Fibroblast of the aortic adventitia (primary cell): Measurements from ENCODE around the gene ATP5MC2. TPM values are rescaled to one million over a fixed set of nuclear protein-coding genes. Genes with fewer than 3 reads are reported as not detected.
"Not testable (repeated sequence)": the region's sequence is repeated elsewhere in the genome, so short reads cannot be mapped to it uniquely, and the experiment has no call there.

Experiments
- DNase-seq: peaks from one replicate; pipeline ENCODE4 v3.0.0-alpha.2; 2010; ENCODE audit warnings: low read depth
- H3K4me3 ChIP-seq: 2 replicates; pipeline ENCODE4 v1.5.1; 2011; ENCODE audit warnings: low read depth, mild to moderate bottlenecking, control low read depth, low read length, moderate library complexity
- total RNA-seq: library from RNA; depleted of rRNA; stranded (reverse); fragments of >200 nt; gene quantifications from 2 replicates; pipeline ENCODE4 v1.2.3, GENCODE V29; 2012; ENCODE audit warnings: low replicate concordance
- TF ChIP-seq, protein P1 (sequence below): IDR thresholded peaks from 2 replicates; pipeline ENCODE4 v1.5.1; 2011; ENCODE audit warnings: mild to moderate bottlenecking, low read length, control low read depth, inconsistent platforms; ENCODE audit not compliant: insufficient read depth

ATP5MC2 gene
- total RNA-seq, 1 donor, result 147 TPM

DNA sequence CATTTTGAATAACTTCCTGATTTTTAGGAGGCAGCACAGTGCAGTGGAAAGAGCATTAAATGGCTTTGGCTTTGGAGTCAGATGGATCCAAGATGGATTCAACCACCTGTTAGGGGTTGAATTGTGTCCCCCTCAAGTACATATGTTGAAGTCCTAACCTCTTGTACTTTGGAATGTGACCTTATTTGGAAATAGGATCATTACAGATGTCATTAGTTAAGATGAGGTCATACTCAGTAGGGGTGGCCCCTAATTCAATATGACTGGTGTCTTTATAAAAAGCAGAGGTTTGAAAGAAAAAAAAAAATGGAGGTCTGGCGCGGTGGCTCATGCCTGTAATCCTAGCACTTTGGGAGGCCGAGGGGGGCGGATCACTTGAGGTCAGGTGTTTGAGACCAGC, 18.8 kb downstream of the ATP5MC2 start:
- TF ChIP-seq, protein P1, sequence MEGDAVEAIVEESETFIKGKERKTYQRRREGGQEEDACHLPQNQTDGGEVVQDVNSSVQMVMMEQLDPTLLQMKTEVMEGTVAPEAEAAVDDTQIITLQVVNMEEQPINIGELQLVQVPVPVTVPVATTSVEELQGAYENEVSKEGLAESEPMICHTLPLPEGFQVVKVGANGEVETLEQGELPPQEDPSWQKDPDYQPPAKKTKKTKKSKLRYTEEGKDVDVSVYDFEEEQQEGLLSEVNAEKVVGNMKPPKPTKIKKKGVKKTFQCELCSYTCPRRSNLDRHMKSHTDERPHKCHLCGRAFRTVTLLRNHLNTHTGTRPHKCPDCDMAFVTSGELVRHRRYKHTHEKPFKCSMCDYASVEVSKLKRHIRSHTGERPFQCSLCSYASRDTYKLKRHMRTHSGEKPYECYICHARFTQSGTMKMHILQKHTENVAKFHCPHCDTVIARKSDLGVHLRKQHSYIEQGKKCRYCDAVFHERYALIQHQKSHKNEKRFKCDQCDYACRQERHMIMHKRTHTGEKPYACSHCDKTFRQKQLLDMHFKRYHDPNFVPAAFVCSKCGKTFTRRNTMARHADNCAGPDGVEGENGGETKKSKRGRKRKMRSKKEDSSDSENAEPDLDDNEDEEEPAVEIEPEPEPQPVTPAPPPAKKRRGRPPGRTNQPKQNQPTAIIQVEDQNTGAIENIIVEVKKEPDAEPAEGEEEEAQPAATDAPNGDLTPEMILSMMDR, result no peak
- no peak overlapping the region for H3K4me3 ChIP-seq
- no peak for DNase-seq

DNA sequence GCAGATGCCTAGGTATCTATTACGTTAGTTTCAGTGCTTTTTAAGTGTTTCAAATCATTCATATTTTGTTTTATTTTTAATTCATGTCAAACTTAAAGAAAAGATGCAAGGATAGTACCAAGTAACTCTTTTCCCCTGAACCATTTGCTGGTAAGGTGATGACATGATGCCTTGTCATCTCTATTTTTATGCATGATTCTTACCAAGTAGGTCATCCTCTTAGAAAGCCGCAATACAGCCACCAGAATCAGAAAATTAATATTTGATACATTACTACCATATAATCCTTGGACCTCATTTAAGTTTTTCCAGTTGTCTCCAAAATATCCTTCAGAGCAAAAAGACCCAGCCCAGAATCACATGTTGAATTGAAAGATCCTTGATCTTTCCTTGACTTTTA, 22.3 kb downstream of the ATP5MC2 start:
- TF ChIP-seq, protein P1, result no peak
- no peak overlapping the region for H3K4me3 ChIP-seq
- no peak for DNase-seq

DNA sequence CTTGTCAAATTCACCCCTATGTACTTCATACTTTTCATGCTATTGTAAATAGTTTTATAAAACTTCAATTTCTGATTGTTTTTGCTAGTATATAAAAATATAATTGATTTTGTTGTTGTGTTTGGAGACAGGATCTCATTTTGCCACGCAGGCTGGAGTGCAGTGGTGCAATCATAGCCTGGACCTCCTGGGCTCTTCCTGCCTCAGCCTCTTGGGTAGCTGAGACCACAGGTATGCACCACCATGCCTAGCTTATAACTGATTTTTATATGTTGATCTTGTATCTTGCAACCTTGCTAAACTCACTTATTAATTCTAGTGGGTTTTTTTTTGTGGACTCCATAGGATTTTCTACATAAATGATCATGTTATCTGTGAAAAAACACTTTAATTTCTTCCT, 23.5 kb downstream of the ATP5MC2 start:
- DNase-seq, result no peak
- H3K4me3 ChIP-seq, result no peak overlapping the region
- TF ChIP-seq, protein P1, result no peak

DNA sequence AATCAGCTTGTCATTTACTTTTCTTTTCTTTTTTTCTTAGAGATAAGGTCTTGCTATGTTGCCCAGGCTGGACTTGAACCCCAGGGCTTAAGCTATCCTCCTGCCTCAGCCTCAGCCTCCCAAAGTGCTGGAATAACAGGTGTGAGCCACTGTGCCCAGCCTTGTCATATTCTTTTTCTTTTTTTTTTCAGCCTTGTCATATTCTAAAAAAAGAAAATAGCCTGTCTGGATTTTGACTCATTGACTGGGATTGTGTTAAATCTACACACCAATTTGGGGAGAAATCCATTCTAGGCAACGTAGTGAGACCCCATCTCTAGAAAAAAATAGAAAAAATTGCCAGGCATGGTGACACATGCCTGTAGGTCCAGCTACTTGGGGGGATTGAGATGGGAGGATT, 24.1 kb downstream of the ATP5MC2 start:
- no peak overlapping the region for H3K4me3 ChIP-seq
- no peak for DNase-seq
- TF ChIP-seq, protein P1, result no peak

DNA sequence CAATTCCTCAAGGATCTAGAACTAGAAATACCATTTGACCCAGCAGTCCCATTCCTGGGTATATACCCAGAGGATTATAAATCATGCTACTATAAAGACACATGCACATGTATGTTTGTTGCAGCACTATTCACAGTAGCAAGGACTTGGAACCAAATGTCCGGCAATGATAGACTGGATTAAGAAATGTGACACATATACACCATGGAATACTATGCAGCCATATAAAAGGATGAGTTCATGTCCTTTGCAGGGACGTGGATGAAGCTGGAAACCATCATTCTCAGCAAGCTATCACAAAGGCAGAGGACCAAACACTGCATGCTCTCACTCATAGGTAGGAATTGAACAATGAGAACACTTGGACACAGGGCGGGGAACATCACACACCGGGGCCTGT, 29.6 kb downstream of the ATP5MC2 start:
- DNase-seq, H3K4me3 ChIP-seq: not testable (repeated sequence)

DNA sequence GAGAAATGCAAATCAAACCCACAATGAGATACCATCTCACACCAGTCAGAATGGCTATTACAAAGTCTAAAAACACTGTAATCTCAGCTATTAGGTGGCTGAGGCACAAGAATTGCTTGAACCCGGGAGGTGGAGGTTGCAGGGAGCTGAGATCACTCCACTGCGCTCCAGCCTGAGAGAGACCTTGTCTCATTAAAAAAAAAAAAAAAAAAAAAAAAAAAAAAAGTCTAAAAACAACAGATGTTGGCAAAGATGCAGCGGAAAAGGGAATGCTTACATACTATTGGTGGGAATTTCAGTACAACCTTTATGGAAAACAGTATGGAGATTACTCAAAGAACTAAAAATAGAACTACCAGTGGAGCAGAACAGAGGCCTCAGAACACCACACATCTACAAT, 30.7 kb downstream of the ATP5MC2 start:
- DNase-seq, result peak; percentile 13
- no peak overlapping the region for H3K4me3 ChIP-seq
- TF ChIP-seq, protein P1, result no peak

DNA sequence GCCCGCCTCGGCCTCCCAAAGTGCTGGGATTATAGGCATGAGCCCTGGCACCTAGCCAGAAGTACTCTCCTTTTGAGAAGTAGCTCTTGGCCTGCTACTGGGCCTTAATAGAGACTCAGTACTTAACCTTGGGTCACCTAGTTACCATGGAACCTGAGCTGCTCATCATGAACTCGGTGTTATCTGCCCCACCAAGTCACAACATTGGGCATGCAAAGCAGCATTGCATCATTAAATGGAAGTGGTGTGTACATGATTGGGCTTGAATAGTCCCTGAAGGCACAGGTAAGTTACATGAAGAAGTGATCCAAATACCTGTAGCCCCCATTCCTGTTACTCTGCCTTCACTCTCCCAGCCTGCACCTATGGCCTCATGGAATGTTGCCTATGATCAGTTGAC, 31.8 kb downstream of the ATP5MC2 start:
- H3K4me3 ChIP-seq, result no peak overlapping the region
- no peak for DNase-seq
- TF ChIP-seq, protein P1, result no peak
